ENCODE results near the gene ARHGAP12.
A peak's percentile ranks its signal among the peaks of the same experiment; 100 is the strongest.

The ARHGAP12 gene

DNA sequence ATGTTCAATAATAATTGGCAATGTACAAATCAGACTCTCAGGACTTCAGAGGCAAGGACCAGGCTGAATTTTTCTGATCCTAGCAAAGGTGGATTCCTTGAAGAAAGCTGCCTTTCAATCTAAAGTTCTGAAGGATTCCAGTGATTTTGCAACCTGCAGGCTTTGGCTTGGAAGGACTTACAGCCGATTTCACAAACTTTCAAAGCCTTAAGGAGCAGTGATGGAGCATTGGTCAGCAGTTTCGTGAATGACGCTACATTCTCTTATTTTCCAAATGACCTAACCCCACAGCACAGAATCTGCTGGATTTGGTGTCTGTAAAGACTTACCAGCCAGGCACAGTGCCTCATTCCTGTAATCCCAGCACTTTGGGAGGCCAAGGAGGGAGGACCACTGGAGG, 167.5 kb downstream of the ARHGAP12 start:
- no peak for DNase-seq

DNA sequence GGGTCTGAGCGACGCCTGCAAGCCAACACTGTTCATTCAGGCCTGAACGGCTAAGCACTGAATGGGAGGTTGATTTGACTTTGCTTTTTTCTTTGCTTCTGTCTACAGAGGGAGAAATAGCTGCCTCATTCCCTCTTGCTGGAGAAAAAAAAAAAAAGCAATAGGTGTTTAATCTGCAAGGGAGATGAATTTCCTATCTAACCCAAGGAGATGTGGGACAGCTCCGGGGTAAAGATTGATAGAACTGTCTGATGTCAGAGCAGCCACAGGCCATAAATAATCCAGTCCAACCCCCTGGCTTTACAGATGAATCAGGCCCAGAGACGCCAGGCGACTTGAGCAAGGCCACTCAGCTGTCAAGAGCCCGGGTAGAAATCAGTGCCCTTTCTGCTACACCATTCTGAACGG, 168.0 kb downstream of the ARHGAP12 start:
- no peak for DNase-seq

DNA sequence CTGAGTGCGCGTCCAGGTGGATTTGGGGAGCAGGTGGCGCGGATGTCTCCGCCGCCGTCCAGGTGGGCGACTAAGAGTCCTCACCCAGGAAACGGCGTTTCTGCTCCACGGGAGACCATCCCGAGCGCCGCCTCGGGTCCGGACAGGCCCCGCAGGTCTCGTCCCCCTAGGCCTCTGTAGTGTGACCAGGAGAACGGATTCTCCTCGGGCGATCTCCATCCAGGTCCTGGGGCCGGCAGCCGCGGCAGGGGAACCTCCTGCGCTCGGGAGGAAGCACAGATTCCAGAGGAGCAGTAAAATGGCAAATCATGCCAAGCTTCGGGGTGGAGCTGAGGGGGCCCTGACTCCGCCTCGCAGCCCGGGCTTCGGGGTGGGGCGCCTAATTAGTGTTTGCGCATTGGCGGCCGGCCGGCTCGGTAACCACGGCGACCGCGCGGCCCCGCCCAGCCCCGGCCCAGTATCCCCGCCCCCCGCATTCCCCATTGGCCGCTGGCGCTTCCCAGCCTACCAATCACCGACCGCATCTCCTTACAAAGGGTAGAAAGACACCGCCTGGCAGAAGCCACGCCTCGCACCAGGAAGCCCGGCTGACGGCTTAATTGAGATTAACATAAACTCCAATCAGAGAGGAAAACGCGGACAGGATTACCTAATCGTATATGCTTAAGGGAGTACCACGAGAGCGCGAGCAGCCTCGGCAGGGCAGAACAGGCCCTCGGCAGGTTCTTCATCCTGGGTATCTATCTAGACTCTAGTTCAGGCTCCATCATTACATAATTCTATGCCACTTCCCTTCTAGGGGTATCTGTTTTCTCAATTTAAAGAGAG, 168.6 kb downstream of the ARHGAP12 start:
- peak; percentile 87 to 96 for DNase-seq

DNA sequence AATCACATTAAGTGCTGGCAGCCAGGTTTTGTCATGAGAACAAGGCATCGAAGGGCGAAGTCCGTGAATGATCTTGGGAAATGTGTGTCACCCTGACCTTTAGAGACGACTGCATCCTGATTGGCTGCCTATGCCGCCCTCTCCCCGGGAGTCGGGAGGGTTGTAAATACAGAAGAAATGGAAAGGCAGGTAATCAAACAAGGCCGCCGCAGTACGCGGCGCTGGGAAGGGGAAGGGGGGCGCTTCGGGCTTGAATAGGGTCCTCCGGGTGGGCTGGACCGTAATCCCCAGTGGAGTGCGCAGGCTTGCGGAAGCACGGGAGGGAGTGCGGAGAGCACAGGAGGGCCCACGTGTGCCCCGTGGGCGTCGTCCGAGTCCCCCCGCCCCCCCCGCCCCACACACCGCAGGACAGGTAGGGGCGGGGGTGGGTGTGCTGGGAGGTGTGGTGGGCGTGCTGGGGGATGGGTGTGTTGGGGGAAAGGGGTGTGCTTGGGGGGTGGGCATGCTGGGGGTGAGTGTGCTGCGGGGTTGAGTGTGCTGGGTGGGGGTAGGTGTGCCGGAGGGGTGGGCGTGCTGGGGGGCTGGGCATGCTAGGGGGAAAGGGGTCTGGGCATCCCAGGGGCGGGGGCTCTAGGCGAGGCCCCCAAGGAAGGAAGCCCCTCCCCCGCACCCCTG, 169.4 kb downstream of the ARHGAP12 start:
- peak in 1 of 2 experiments; percentile 59 for DNase-seq

DNA sequence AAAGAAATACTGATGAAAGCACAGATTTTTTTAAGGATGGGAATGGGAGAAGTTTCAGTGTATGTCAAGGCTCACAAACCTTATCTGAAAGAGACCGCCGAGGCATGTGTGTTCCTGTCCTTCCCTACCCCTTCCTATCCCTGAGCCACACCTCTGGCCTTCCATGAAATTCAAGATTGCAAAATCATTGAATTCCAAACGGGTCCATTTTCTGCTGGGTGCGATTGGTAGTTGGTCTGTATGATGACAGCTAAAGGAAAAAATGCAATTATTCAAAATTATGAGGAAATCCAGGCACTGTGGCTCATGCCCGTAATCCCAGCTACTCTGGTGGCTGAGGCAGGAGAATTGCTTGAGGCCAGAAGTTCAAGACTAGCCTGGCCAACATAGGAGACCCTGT, 170.1 kb downstream of the ARHGAP12 start:
- no peak for DNase-seq

DNA sequence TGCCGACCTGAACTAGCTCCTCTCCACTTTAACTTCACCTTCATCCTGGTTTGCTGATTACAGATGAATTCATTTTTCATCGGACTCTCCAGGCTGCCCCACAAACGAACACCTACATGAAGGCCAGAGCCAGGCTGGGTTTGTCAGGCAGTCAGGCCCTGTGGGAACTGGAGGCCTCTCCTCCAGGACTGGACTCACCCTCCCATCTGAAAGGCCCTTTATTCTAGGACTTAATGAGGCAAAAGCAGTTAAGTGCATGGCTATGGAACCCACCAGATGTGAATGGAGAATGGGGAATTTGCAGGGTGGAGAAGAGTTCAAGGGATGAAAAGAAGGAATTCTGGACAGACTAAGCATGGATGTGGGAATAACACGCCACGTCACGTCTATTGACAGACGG, 170.8 kb downstream of the ARHGAP12 start:
- DNase-seq, result no peak

DNA sequence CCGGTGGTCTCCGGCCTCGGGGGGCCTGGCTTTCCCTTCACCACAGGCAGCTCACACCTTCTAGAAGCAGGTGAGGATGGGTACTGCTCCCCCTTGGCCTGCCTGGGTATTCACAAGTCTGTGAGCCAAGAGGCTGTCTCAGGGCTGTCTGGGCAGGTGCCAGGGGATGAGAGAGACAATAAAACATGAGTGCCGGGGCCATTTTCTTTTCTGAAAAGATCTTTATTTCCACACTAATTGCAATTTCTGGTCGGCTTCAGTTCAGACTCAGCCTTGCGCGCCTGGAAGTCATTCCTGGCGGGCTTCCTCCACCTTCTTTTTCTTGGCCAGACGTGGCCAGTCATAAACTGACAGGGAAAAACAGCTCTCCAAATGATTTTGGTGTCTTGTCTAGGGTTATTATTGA, 171.2 kb downstream of the ARHGAP12 start:
- DNase-seq, result no peak

DNA sequence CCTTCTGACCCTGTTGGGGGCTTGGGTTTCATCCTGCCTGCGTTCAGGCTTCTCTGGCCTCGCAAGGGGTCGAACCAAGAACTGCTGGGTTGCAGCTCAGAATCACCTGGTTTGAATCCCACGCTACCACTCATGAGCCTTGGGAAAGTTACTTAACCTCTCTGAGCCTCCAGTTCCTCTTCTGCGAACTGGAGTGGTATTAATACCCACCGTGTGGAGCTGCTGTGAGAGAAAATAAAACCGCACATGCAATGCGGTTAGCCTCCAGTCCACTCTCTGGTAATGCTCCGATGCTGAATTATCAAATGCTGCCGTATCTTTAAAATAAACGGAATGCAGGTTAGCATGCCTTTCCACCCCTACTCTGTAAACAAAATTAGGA, 171.9 kb downstream of the ARHGAP12 start:
- DNase-seq, result no peak

DNA sequence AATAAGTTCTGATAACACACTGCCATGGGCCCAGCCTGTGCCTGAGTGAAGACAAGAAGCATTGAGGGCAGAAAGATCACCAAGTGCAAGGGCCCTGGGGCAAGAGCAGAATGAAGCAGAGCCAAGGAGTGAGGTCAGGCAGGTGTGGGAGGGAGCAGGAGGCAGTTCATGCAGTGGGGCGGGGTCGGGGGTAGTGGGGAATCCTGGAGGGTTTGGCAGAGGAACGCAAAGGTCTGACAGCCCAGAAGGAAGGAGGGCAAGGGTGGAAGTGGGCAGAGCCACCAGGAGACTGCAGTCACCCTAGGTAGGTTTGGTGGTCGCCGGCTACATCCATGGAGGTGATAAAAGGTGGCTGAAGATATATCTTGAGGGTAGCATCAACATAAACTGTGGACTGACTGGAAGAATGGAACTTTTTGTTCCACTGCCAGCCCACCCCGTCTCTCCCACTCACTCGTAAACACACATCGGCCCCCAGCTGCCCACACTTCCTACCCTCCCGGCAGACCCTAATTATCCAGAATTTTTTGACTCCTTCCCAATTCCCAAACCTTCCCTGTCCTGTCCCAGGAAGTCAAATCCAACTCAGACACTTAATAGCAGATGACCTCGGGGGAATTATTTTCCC, 172.4 kb downstream of the ARHGAP12 start:
- no peak for DNase-seq

All from SW 1271 (cell line).